ENCODE measurements around the gene AASDH.
"Not testable (repeated sequence)": the region's sequence is repeated elsewhere in the genome, so short reads cannot be mapped to it uniquely, and the experiment has no call there.

Gene AASDH

DNA sequence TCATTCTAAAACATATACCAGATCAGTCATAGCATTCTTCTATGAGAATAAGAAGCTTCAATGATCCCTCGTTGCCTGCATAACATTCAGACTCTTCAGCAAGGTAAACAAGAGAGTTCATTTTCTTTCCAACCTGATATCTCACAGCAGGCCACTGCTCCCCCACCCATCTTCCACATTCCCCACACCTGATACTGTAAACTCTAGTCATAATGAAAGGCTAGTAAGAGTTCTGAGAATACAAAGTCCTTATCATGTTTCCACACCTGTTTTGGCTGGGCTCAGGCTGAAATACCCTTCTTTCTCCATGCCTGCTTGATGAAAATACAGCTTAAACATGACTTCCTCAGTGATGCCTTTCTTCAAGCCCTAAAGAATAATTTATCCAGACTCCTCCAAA is 2.3 kb upstream of the AASDH start:
- no peak for DNase-seq (ENCODE audit: low read depth in 2 of 2)

DNA sequence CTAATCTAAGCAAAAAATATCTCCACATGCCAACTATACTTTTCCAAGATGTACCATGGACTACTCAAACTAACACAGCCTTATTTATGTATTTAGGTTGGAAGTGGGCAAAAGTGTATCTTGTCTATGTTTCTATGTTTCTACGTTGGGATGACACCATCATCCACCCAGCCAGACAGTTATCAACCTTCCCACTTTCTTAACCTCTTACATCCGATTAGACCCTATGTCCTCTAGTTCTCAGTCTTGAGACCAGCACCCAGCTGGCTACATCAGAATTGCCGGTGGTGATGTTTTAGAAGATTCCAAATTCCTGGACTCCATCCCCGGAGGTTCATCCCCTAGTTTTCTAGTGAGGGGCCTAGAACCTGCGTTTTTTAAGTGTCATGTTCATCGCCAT is 1.0 kb upstream of the AASDH start:
- no peak for DNase-seq (ENCODE audit: low read depth in 2 of 2)

DNA sequence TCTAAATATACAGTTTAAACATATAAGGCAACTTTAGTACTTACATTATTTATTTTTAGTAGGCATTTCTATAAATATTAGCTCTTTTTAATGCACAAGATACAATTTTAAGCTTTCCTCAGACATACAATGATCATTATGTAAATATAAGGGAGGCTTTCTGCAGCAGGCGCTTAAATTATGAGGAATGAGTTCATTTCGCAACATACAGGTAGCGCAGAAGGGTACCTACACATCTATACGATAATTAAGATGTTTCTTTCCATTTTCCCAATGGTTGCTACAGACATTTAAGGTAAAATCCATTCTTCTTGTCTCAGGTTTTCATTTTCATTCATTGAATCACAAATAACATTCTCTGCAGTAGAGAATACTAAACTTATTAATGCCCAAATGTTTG is 1.2 kb downstream of the AASDH start:
- DNase-seq (ENCODE audit: low read depth in 2 of 2) = no peak

DNA sequence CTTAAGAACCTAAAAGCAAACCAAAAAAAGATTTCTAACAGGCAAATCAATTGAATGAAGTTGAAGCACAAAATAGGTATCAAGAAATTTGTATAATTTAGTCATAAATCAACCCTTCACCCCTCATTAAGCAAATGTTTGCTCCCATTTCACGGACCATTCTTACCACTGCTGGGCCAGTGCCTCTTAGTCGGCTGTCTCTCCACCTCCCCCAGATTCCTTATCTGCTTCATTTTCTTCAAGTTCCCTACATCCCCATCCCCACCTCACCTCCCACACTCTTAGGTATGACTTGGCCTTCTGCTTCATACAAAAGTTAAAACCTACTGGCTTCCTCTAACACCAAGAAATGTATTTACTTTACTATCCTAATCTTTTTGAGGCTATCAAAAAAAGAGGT is 11.8 kb downstream of the AASDH start:
- no peak for DNase-seq (ENCODE audit: low read depth in 2 of 2)

DNA sequence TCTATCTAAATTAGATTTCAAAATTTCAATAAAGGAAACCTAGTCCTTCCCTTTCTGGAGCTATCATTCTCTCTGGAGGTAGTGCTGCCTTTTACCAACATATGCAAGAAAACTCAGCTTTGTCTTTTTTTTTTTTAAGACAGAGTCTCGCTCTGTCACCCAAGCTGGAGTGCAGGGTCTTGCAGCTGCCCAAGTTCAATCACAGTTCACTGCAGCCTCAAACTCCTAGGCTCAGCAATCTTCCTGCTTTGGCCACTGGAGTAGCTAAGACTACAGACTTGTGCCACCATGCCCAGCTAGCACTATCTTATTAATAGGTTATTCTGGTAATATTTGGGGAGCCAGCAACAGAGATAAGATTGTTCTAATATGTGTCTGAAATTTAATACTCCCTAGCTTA is 12.3 kb downstream of the AASDH start:
- DNase-seq (ENCODE audit: low read depth in 2 of 2) = no peak

DNA sequence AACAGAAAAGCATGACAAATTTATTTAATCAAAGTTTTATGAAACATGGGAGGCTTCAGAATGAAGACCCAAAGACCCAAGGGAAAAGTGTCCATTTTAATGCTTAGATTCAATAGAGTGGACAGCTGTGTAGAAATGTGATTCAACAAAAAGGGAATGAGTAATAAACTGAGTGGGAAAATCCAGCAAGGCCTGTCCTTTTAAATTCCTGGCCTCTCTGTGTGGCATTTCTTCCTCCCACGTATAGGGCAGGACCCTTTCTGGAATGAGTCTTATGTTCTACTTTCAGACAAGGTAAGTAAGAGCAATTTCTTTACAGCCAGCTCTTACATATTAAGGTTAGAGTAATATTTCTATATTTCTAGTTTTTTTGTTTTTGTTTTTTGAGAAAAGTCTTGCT is 14.5 kb downstream of the AASDH start:
- no peak for DNase-seq (ENCODE audit: low read depth in 2 of 2)

DNA sequence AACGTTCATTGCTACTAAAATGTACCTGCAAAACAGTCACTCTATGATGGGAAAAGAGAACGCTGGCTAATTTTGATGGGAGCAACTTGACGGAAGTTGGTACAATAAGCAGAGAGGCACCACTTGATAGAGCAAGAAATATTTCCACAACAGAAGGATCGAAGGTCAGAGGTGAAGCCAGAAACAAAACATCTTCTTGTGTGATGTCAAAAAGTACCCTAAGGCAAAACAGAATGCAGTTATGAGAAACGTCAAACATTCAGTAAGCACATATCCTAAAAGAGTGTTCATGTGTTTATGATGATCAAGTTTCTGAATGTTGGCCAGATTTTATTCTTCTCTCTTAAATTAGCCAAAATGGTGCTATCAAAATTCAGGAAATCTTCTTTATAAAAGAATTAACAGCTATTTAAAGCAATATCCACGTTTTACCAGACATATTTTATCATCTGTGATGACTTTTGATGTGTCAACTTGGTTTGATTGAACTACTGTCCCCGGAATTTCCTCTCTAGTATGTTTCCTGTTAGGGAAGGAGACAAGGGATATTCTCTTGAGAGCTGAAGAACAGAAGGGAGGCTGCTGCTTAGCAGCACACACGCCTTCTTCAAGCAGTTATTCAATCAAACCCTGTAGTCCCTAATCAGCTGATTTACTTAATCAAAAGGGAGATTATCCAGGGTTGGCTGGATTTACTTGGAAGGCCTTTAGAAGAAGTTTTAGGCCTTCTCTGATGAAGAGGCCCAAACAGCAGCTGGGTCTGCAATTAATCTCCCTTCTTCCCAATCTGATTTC is 15.7 kb downstream of the AASDH start:
- no peak for DNase-seq (ENCODE audit: low read depth in 2 of 2)

DNA sequence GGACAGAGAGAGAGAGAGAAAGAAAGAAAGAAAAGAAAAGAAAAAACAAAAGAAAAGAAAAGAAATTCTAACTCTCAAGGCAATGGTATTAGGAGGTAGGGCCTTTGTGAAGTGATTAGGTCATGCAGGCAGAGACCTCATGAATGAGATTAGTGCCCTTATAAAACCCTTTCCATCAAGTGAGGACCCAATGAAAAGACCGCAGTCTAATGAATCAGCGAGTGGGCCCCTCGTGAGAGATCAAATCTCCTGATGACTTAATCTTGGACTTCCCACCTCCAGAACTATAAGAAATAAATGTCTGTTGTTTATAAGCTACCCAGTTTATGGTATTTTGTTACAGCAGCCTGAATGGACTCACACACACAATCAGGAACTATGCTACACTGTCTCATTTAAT is 16.9 kb downstream of the AASDH start:
- no peak for DNase-seq (ENCODE audit: low read depth in 2 of 2)

DNA sequence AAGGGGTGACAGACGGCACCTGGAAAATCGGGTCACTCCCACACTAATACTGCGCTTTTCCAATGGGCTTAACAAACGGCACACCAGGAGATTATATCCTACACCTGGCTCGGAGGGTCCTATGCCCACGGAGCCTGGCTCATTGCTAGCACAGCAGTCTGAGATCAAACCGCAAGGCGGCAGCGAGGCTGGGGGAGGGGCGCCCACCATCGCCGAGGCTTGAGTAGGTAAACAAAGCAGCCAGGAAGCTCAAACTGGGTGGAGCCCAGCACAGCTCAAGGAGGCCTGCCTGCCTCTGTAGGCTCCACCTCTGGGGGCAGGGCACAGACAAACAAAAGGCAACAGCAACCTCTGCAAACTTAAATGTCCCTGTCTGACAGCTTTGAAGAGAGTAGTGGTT is 24.3 kb downstream of the AASDH start:
- DNase-seq (ENCODE audit: low read depth in 2 of 2) = not testable (repeated sequence)

DNA sequence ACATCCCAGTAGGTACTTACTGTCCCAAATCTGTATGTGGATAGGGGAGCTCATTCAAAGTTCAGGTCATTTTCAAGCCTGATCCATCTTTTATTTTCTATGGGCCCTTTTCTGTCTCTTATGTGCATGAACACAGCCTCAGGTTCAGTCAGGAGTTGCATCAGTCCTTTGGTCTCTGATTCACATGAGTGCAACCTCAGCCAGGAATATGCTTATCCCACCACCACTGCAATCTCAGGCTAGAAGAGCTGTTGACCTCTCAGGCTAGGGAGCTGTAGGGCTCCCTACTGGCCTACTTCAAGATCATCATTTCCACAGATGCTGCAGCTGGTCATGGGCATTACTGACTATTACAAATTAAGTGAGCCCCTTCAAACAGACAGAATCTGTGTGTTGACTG is 27.2 kb downstream of the AASDH start:
- DNase-seq (ENCODE audit: low read depth in 2 of 2) = no peak

DNA sequence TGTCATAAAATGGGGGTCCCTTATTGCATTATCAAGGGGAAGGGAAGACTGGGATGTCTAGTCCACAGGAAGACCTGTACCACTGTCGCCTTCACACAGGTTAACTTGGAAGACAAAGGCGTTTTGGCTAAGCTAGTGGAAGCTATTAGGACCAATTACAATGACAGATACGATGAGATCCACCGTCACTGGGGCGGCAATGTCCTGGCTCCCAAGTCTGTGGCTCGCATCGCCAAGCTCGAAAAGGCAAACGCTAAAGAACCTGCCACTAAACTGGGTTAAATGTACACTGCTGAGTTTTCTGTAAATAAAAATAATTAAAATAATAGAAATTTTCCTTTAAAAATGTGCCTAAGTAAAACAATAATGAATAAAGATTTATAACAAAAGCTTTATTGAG is 30.6 kb downstream of the AASDH start:
- DNase-seq (ENCODE audit: low read depth in 2 of 2) = no peak

DNA sequence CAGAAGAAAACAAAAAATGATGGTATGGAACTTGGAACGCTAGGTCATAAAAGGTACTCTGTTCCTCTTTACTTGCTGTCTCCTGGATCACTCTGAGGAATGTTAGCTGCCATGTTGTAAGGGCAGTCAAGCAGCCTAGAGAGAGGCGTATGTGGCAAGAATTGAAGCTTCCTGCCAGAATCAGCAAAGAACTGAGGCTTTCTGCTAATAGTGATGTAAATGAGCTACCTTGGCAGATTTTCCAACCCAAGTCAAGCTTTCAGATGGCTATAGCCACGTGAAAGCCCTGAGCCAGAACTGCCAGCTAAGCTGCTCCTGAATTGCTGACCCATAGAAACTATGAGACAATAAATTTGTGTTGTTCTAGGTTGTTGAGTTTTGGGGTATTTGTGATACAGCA is 38.7 kb downstream of the AASDH start:
- DNase-seq (ENCODE audit: low read depth in 2 of 2) = no peak

DNA sequence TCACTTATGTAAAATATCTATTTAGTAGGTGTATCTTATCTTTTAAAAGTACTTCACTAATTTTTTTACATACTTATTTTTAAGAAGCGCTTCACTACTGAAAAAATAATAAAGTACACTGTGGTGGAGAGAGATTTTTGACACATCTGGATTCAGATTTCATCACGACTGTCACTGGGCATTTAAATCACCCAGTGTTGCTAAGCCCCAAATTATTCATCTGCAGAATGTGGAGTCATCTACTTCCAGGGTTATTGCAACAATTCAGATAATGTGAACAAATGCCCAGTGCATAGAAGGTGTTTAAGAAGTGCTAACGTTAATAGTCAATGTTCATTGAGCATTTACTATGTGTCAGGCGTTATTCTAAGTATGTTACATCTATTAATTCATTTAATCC is 41.8 kb downstream of the AASDH start:
- no peak for DNase-seq (ENCODE audit: low read depth in 2 of 2)

DNA sequence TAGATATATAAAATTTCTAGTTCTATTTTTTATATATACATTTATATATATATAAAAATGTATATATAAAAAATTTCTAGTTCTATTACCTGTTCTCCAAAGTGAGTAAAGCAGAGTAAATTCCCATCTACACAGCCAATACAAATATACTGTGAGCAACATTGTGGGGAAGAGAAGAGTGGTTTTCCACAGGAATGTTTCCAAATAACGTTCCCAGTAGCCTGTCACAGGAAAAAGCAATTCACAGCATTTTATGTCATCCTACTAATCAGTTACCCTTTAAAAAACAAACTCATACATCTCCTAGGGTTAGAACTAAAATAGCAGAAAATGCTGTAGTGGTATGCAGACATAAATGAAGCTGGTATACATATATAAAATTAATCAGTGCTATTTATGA is 44.5 kb downstream of the AASDH start:
- no peak for DNase-seq (ENCODE audit: low read depth in 2 of 2)

DNA sequence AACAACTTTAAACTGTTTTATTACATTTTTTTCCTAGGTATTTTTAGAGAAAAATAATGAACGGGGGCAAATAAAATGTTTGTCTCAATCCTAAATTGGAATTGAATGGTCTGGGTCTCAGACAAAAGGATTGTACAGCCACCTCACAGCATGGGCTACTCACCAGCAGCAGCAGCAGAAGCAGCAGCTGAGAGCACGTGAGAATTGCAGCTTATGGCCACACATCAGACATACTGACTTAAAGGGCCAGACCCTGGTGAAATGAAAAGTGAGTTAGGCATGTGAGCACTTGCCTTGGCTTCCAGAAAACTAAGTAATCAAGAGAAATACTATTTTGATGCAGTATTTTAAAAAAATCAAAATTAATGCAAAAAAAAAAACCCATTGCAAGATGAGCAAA is 56.6 kb downstream of the AASDH start:
- no peak for DNase-seq (ENCODE audit: low read depth in 2 of 2)

DNA sequence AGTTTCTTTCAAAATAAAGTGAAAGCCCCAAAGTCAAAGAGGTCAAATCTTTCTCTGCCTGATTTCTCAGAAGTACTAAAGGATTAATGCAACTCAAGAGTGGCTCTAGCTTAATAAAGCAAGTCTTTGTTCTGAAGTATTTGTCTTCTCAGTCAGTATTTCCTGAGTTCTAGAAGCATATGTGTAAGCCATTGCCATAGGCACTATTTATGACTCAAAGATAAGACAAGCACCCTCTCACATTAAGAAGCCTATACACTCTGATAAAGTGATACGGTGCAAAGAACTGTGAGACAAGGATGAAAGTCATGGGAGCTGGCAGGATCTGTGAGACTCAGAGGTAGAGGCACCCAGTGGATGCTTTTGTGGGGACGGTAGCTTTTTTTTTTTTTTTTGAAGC is 60.9 kb downstream of the AASDH start:
- no peak for DNase-seq (ENCODE audit: low read depth in 2 of 2)

DNA sequence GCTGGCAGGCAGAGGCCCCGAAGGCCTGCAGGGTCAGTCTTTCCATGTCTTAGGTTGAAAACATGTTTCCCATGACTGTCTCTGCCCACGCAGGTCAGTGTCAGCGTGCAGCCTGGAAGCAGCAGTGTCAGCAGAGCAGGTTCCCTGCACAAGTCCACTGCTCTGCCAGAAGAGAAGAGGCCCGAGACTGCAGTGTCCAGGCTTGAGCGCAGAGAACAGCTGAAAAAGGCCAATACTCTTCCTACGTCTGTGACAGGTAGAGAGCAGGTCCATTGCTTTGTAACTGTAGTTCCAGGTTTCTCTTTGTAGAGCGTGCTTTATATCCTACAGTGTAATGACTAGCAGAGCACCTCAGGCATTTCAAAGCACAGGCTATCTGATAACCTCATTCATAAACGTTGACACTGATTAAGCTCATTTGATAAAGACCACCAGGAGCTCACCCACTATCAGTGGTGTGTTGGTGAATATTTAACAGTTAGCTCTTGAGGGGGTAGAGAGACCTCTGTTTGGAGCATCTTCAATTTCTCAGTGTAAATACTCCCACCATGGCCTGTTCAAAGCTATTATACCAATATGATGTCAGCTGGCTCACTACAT is 63.2 kb downstream of the AASDH start:
- no peak for DNase-seq (ENCODE audit: low read depth in 2 of 2)

DNA sequence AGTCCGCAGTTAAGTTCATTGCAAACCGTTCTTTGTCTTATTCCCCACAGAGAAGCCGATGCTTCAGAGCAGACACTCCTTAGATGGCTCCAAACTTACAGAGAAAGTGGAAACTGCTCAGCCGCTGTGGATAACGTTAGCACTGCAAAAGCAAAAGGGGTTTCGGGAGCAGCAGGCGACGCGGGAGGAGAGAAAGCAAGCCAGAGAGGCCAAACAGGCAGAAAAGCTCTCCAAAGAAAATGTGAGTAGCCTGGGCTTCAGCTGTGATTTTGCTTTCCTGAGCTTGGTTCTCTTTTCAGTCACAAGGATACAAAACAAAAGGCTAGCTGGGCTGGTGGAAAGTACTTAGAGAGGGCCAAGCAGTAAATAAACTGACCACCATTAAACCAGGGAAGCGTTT is 64.0 kb downstream of the AASDH start:
- DNase-seq (ENCODE audit: low read depth in 2 of 2) = no peak

DNA sequence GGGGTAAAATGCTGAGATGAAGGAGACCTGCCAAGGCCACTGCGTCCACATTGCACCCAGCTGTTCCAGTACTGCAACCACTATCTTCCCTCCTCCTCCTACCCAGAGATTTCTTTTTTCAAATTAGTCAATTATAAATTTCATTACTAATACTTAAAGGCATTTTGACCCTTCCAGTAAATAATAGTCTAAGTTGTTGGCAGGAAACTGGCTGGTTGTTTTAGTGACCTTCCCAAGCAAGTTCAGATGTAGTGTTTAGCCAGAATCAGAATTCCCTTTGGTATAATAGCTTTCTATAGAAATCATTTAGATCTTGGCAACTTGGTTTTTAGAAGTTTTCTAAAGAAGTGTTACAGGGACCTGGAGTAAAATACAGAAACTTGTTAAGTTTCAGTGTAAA is 66.0 kb downstream of the AASDH start:
- DNase-seq (ENCODE audit: low read depth in 2 of 2) = no peak

DNA sequence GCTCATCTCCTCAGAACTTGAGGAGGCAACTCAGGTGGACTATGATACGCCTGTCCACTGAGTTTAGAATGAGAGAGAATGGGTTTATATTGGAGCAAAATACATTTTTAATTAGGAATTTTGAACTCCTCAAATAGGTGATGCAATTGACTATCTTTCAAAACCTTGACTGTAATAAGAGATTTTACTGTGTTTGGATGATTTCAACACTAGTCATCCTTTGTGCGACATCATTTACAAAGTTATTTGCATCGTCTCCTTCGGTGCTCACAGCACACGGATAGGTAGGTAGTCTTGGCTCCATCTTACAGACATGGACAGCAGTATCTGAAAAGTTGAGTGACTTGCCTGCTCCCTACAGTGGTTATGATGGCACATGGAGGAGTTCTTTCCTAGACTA is 67.0 kb downstream of the AASDH start:
- DNase-seq (ENCODE audit: low read depth in 2 of 2) = no peak

DNA sequence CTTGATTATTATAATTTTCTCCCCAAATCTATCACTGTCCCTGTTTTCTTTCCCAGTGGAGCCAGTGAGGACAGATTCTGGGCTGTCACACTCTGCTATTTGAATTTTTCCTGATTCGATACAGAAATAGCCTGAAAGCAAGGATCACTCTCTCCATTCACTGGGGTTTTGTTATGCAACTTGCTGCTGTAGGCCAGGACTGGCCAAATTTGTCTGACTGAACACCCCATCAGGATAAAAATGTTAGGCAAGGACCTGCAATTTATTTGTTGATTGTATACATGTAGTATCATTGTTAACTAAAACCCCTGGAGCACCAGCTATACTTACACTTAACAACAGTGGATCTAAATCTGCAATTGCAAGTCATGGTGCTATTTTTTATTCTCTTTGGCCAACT is 68.7 kb downstream of the AASDH start:
- no peak for DNase-seq (ENCODE audit: low read depth in 2 of 2)

DNA sequence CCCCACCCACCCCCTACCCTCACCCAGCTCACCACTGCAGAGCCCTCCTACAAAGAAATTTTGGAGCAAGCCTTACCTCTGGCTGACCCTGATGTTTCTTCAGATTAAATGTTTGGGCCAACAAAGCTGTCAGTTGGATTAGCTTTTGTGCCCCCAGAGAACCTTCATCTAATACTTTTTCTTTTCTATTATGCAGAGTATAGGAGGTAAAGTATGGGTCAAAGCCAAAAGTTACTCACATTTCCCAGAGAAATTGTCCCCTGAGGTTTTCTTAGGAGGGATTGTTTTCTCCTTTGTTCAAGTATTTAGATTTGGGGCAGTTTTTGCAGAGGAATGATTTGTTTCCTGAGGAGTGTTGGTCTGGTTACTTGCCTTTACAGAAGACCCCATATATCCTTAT is 69.5 kb downstream of the AASDH start:
- no peak for DNase-seq (ENCODE audit: low read depth in 2 of 2)

DNA sequence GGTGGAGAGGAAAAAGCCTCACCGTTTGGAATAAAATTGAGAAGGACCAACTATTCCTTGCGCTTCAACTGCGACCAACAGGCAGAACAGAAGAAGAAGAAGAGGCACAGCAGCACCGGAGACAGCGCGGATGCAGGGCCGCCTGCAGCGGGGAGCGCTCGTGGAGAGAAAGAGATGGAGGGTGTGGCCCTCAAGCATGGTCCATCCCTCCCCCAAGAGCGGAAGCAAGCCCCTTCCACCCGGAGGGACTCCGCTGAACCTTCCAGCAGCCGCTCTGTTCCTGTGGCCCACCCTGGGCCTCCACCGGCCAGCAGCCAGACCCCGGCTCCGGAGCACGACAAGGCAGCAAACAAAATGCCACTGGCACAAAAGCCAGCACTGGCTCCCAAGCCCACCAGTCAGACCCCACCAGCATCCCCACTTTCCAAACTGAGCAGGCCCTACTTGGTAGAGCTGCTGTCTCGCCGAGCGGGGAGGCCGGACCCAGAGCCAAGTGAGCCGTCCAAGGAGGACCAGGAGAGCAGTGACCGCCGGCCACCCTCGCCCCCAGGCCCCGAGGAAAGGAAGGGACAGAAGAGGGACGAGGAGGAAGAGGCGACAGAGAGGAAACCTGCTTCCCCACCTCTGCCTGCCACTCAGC is 71.2 kb downstream of the AASDH start:
- DNase-seq (ENCODE audit: low read depth in 2 of 2) = no peak

Measured in stimulated activated CD8-positive, alpha-beta memory T cell treated with anti-CD3 and anti-CD28 coated beads, Interleukin-15, amount 100 ng/mL, for 48 hours (primary cell).